ENCODE measurements around the gene MUC20.
"Not testable (repeated sequence)": the region's sequence is repeated elsewhere in the genome, so short reads cannot be mapped to it uniquely, and the experiment has no call there.

MUC20 gene

GRCh38 chr3:195693428-195694216 is 27.2 kb upstream of the MUC20 start:
- DNase-seq = no peak

GRCh38 chr3:195694217-195695076 is 26.3 kb upstream of the MUC20 start:
- not testable (repeated sequence) for DNase-seq

- no peak for DNase-seq
Observed at GRCh38 chr3:195696632-195697278, 24.0 kb upstream of the MUC20 start.

- no peak for DNase-seq
Observed at GRCh38 chr3:195697582-195698324, 23.0 kb upstream of the MUC20 start.

GRCh38 chr3:195698325-195698646 is 22.5 kb upstream of the MUC20 start:
- DNase-seq = no peak

- no peak for DNase-seq
Observed at GRCh38 chr3:195698647-195699387, 22.0 kb upstream of the MUC20 start.

GRCh38 chr3:195699388-195699771 is 21.4 kb upstream of the MUC20 start:
- DNase-seq = no peak

GRCh38 chr3:195699860-195700259 is 20.9 kb upstream of the MUC20 start:
- no peak for DNase-seq

GRCh38 chr3:195700319-195700718 is 20.5 kb upstream of the MUC20 start:
- no peak for DNase-seq

GRCh38 chr3:195701042-195701915 is 19.5 kb upstream of the MUC20 start:
- no peak for DNase-seq

GRCh38 chr3:195703776-195704175 is 17.0 kb upstream of the MUC20 start:
- DNase-seq = no peak

- no peak for DNase-seq
Observed at GRCh38 chr3:195704433-195704999, 16.3 kb upstream of the MUC20 start.

GRCh38 chr3:195705081-195705991 is 15.4 kb upstream of the MUC20 start:
- DNase-seq = no peak

GRCh38 chr3:195708061-195708460 is 12.7 kb upstream of the MUC20 start:
- no peak for DNase-seq

- DNase-seq = no peak
Observed at GRCh38 chr3:195708626-195709481, 11.9 kb upstream of the MUC20 start.

- DNase-seq = no peak
Observed at GRCh38 chr3:195709676-195710085, 11.1 kb upstream of the MUC20 start.

GRCh38 chr3:195710126-195710905 is 10.5 kb upstream of the MUC20 start:
- not testable (repeated sequence) for DNase-seq

All from T-helper 9 cell (primary cell).